NCI-H524 (cell line): ENCODE data around the gene HLCS.

Source experiments
- DNase-seq, 2 experiments: peaks; one replicate each; lab custom pipeline; 2025; lab: John Stamatoyannopoulos, UW

HLCS gene

GRCh38 chr21:36813052-36813451 is 153.4 kb downstream of the HLCS start:
- no peak for DNase-seq

GRCh38 chr21:36811762-36812161 is 154.7 kb downstream of the HLCS start:
- no peak for DNase-seq

- DNase-seq: no peak
These were observed 156.0 kb downstream of the HLCS start for GRCh38 chr21:36810443-36810842.

- no peak for DNase-seq
These were observed 159.0 kb downstream of the HLCS start for GRCh38 chr21:36807422-36807928.

- no peak for DNase-seq
These were observed 160.4 kb downstream of the HLCS start for GRCh38 chr21:36806103-36806502.

- DNase-seq: no peak
These were observed 161.4 kb downstream of the HLCS start for GRCh38 chr21:36804874-36805611.

GRCh38 chr21:36803816-36804439 is 162.5 kb downstream of the HLCS start:
- no peak for DNase-seq

GRCh38 chr21:36803051-36803645 is 163.3 kb downstream of the HLCS start:
- DNase-seq: no peak

GRCh38 chr21:36800734-36801133 is 165.7 kb downstream of the HLCS start:
- DNase-seq: no peak

GRCh38 chr21:36799869-36800268 is 166.6 kb downstream of the HLCS start:
- DNase-seq: no peak

- no peak for DNase-seq
These were observed 168.0 kb downstream of the HLCS start for GRCh38 chr21:36798491-36798890.

GRCh38 chr21:36796070-36796469 is 170.4 kb downstream of the HLCS start:
- DNase-seq: no peak

- no peak for DNase-seq
These were observed 173.9 kb downstream of the HLCS start for GRCh38 chr21:36792505-36792967.

GRCh38 chr21:36791695-36792470 is 174.6 kb downstream of the HLCS start:
- no peak for DNase-seq

GRCh38 chr21:36791180-36791579 is 175.3 kb downstream of the HLCS start:
- DNase-seq: no peak

- no peak for DNase-seq
These were observed 175.9 kb downstream of the HLCS start for GRCh38 chr21:36790616-36791015.

- DNase-seq: no peak
These were observed 178.3 kb downstream of the HLCS start for GRCh38 chr21:36788120-36788638.

- no peak for DNase-seq
These were observed 180.3 kb downstream of the HLCS start for GRCh38 chr21:36786186-36786585.

GRCh38 chr21:36785615-36786014 is 180.9 kb downstream of the HLCS start:
- no peak for DNase-seq

GRCh38 chr21:36784947-36785346 is 181.5 kb downstream of the HLCS start:
- DNase-seq: no peak

GRCh38 chr21:36783612-36784374 is 182.7 kb downstream of the HLCS start:
- DNase-seq: no peak
